Endothelial cell of umbilical vein (primary cell): ENCODE results near the gene ALDH2.

Source experiments
- CTCF ChIP-seq, 2 donors: IDR thresholded peaks; 1 replicate in 1 of 2; 2 replicates in 1 of 2; pipeline ENCODE4 v1.5.1; 2011; ENCODE audit warnings: low read length in 2 of 2, mild to moderate bottlenecking in 2 of 2, moderate library complexity in 2 of 2, control low read depth in 1 of 2, inconsistent platforms in 1 of 2, low read depth in 1 of 2; ENCODE audit not compliant: insufficient read depth in 1 of 2; ENCODE audit errors: extremely low read depth in 1 of 2
- EZH2 ChIP-seq: IDR thresholded peaks from 2 replicates; pipeline ENCODE4 v1.6.1; 2012; ENCODE audit warnings: borderline replicate concordance, low read depth, mild to moderate bottlenecking, moderate library complexity, low read length, inconsistent platforms; ENCODE audit not compliant: severe bottlenecking
- JUN ChIP-seq: IDR thresholded peaks from 2 replicates; pipeline ENCODE4 v1.6.1; 2011; ENCODE audit warnings: borderline replicate concordance, low read depth; ENCODE audit not compliant: insufficient read length, insufficient read depth
- MAX ChIP-seq: IDR thresholded peaks from 2 replicates; pipeline ENCODE4 v1.6.1; 2011; ENCODE audit not compliant: insufficient read depth, insufficient read length
- MYC ChIP-seq: IDR thresholded peaks from one replicate; pipeline ENCODE4 v1.6.1; 2011; ENCODE audit warnings: mild to moderate bottlenecking, low read depth, low read length
- POLR2A ChIP-seq: IDR thresholded peaks from 2 replicates; pipeline ENCODE4 v1.6.1; 2012; ENCODE audit warnings: low read depth, mild to moderate bottlenecking, control low read depth, low read length
- POLR2AphosphoS5 ChIP-seq: IDR thresholded peaks from 2 replicates; pipeline ENCODE4 v1.6.1; 2012; ENCODE audit warnings: low read depth, mild to moderate bottlenecking, control low read depth, low read length, moderate library complexity; ENCODE audit not compliant: insufficient read depth

GRCh38 chr12:111803851-111804250 lies 37.1 kb downstream of the ALDH2 start:
- no peak for TF ChIP-seq POLR2A
- TF ChIP-seq CTCF (IDR thresholded peaks at IDR 0.05; ENCODE audit: extremely low read depth in 1 of 2, insufficient read depth in 1 of 2, low read depth in 1 of 2, low read length in 2 of 2) = no peak
- TF ChIP-seq EZH2 = no peak
- no peak for TF ChIP-seq MAX
- TF ChIP-seq POLR2AphosphoS5 = no peak
- no peak for TF ChIP-seq MYC
- no peak for TF ChIP-seq JUN
